NCI-H1930 (cell line): ENCODE measurements around the gene DOK3.
A peak's percentile ranks its signal among the peaks of the same experiment; 100 is the strongest.
"Not testable (repeated sequence)": the region's sequence is repeated elsewhere in the genome, so short reads cannot be mapped to it uniquely, and the experiment has no call there.

ENCODE experiments used
- DNase-seq, 2 experiments: peaks; one replicate each; lab custom pipeline; 2025; lab: John Stamatoyannopoulos, UW

The DOK3 gene

GRCh38 chr5:177535125-177535524 lies 25.5 kb upstream of the DOK3 start:
- DNase-seq: no peak

GRCh38 chr5:177534433-177534832 lies 24.8 kb upstream of the DOK3 start:
- not testable (repeated sequence) for DNase-seq

- no peak for DNase-seq
These were observed 21.7 kb upstream of the DOK3 start for GRCh38 chr5:177531209-177531940.

GRCh38 chr5:177530638-177531037 lies 21.0 kb upstream of the DOK3 start:
- DNase-seq: no peak

- no peak for DNase-seq
These were observed 19.9 kb upstream of the DOK3 start for GRCh38 chr5:177529247-177530203.

GRCh38 chr5:177528631-177529030 lies 19.0 kb upstream of the DOK3 start:
- no peak for DNase-seq

GRCh38 chr5:177527595-177527994 lies 18.0 kb upstream of the DOK3 start:
- no peak for DNase-seq

GRCh38 chr5:177526791-177527190 lies 17.2 kb upstream of the DOK3 start:
- DNase-seq: no peak

- DNase-seq: no peak
These were observed 16.6 kb upstream of the DOK3 start for GRCh38 chr5:177526191-177526590.

- no peak for DNase-seq
These were observed 15.5 kb upstream of the DOK3 start for GRCh38 chr5:177524941-177525655.

- DNase-seq: no peak
These were observed 14.9 kb upstream of the DOK3 start for GRCh38 chr5:177524539-177524900.

GRCh38 chr5:177523711-177524538 lies 14.3 kb upstream of the DOK3 start:
- DNase-seq: no peak

GRCh38 chr5:177520916-177521513 lies 11.4 kb upstream of the DOK3 start:
- DNase-seq: no peak

- DNase-seq: no peak
These were observed 10.6 kb upstream of the DOK3 start for GRCh38 chr5:177520271-177520670.

GRCh38 chr5:177519463-177520235 lies 10.0 kb upstream of the DOK3 start:
- DNase-seq: no peak

GRCh38 chr5:177516601-177517568 lies 7.3 kb upstream of the DOK3 start, which contains the start of gene DDX41:
Gene DDX41 (minus strand): TSS chr5:177516961. CDS start chr5:177516945, 16 bp downstream.
- peak; percentile 89 to 91 for DNase-seq

- no peak for DNase-seq
These were observed 6.0 kb upstream of the DOK3 start for GRCh38 chr5:177515580-177515979.

GRCh38 chr5:177514541-177514940 lies 4.9 kb upstream of the DOK3 start:
- no peak for DNase-seq

GRCh38 chr5:177513500-177513899 lies 3.9 kb upstream of the DOK3 start:
- no peak for DNase-seq
